ENCODE data around the gene ATP8B3. TPM values are rescaled to one million over a fixed set of nuclear protein-coding genes. Genes with fewer than 3 reads are reported as not detected.
A peak's percentile ranks its signal among the peaks of the same experiment; 100 is the strongest.

The ATP8B3 gene
- total and polyA plus RNA-seq, 2 donors (not counting 1 experiment from before 2014, with no cell fraction given): 2.3 to 3.0 TPM

- no peaks in the 10 kb centered on the region for H3K9me3 ChIP-seq (ENCODE audit: control insufficient read depth, insufficient read depth, low read depth, low read length)
- H3K4me1 ChIP-seq (ENCODE audit: control insufficient read depth, extremely low read depth, insufficient read depth, low read length): no peaks in the 10 kb centered on the region
- no peak overlapping the region for H2AFZ ChIP-seq (ENCODE audit: low read length)
- peaks cover 54% of the 10 kb centered on the region for H3K27me3 ChIP-seq (ENCODE audit: control insufficient read depth, insufficient read depth, low read length)
- H3K27ac ChIP-seq (ENCODE audit: insufficient read depth, low read length): no peak overlapping the region
- H3K4me3 ChIP-seq (replicated peaks in 1 of 4; ENCODE audit: control extremely low read depth in 1 of 4, insufficient read depth in 1 of 4, low read depth in 3 of 4, low read length in 4 of 4): no peak overlapping the region
- no peaks in the 10 kb centered on the region for H3K79me2 ChIP-seq (ENCODE audit: control insufficient read depth, insufficient read depth, low read length)
- no peaks in the 10 kb centered on the region for H4K20me1 ChIP-seq (ENCODE audit: control insufficient read depth, extremely low read depth, insufficient read depth, low read length)
- TF ChIP-seq CTCF (conservative IDR thresholded peaks at IDR 0.05 in 1 of 2, IDR thresholded peaks at IDR 0.05 in 1 of 2; ENCODE audit: low read depth in 1 of 2, low read length in 2 of 2) (no peak), EZH2 (IDR thresholded peaks at IDR 0.05; ENCODE audit: low read length, missing control alignments) (peak; percentile 30)
- H3K9ac ChIP-seq (ENCODE audit: insufficient read depth, low read length): no peak overlapping the region
- no peaks in the 10 kb centered on the region for H3K36me3 ChIP-seq (ENCODE audit: control insufficient read depth, insufficient read depth, low read length)
- no peak overlapping the region for H3K4me2 ChIP-seq (ENCODE audit: extremely low read depth, insufficient read depth, low read length)
- DNase-seq (ENCODE audit: low read depth in 2 of 2): no peak
Observed at GRCh38 chr19:1765904-1766799, 45.9 kb downstream of the ATP8B3 start.

GRCh38 chr19:1765232-1765903, 46.7 kb downstream of the ATP8B3 start:
- Histone ChIP-seq H3K27me3 (ENCODE audit: control insufficient read depth, insufficient read depth, low read length) (peaks cover 61% of the 10 kb centered on the region), H2AFZ (ENCODE audit: low read length) (no peak overlapping the region), H3K4me3 (replicated peaks in 1 of 4; ENCODE audit: control extremely low read depth in 1 of 4, insufficient read depth in 1 of 4, low read depth in 3 of 4, low read length in 4 of 4) (no peak overlapping the region), H3K4me1 (ENCODE audit: control insufficient read depth, extremely low read depth, insufficient read depth, low read length) (no peaks in the 10 kb centered on the region), H4K20me1 (ENCODE audit: control insufficient read depth, extremely low read depth, insufficient read depth, low read length) (no peaks in the 10 kb centered on the region), H3K4me2 (ENCODE audit: extremely low read depth, insufficient read depth, low read length) (no peak overlapping the region), H3K36me3 (ENCODE audit: control insufficient read depth, insufficient read depth, low read length) (no peaks in the 10 kb centered on the region), H3K27ac (ENCODE audit: insufficient read depth, low read length) (no peak overlapping the region), H3K79me2 (ENCODE audit: control insufficient read depth, insufficient read depth, low read length) (no peaks in the 10 kb centered on the region), H3K9me3 (ENCODE audit: control insufficient read depth, insufficient read depth, low read depth, low read length) (no peaks in the 10 kb centered on the region), H3K9ac (ENCODE audit: insufficient read depth, low read length) (no peak overlapping the region)
- no peak for TF ChIP-seq CTCF (conservative IDR thresholded peaks at IDR 0.05 in 1 of 2, IDR thresholded peaks at IDR 0.05 in 1 of 2; ENCODE audit: low read depth in 1 of 2, low read length in 2 of 2)
- TF ChIP-seq EZH2 (IDR thresholded peaks at IDR 0.05; ENCODE audit: low read length, missing control alignments): peak; percentile 26
- DNase-seq (ENCODE audit: low read depth in 2 of 2): no peak

- H3K9me3 ChIP-seq (ENCODE audit: control insufficient read depth, insufficient read depth, low read depth, low read length): no peaks in the 10 kb centered on the region
- no peaks in the 10 kb centered on the region for H3K4me1 ChIP-seq (ENCODE audit: control insufficient read depth, extremely low read depth, insufficient read depth, low read length)
- no peak overlapping the region for H3K4me2 ChIP-seq (ENCODE audit: extremely low read depth, insufficient read depth, low read length)
- no peaks in the 10 kb centered on the region for H4K20me1 ChIP-seq (ENCODE audit: control insufficient read depth, extremely low read depth, insufficient read depth, low read length)
- H3K79me2 ChIP-seq (ENCODE audit: control insufficient read depth, insufficient read depth, low read length): no peaks in the 10 kb centered on the region
- TF ChIP-seq CTCF (conservative IDR thresholded peaks at IDR 0.05 in 1 of 2, IDR thresholded peaks at IDR 0.05 in 1 of 2; ENCODE audit: low read depth in 1 of 2, low read length in 2 of 2) (no peak), EZH2 (IDR thresholded peaks at IDR 0.05; ENCODE audit: low read length, missing control alignments) (peak; percentile 13)
- no peak for DNase-seq (ENCODE audit: low read depth in 2 of 2)
- H3K27ac ChIP-seq (ENCODE audit: insufficient read depth, low read length): no peak overlapping the region
- peaks cover 65% of the 10 kb centered on the region for H3K27me3 ChIP-seq (ENCODE audit: control insufficient read depth, insufficient read depth, low read length)
- H2AFZ ChIP-seq (ENCODE audit: low read length): no peak overlapping the region
- no peaks in the 10 kb centered on the region for H3K36me3 ChIP-seq (ENCODE audit: control insufficient read depth, insufficient read depth, low read length)
- H3K9ac ChIP-seq (ENCODE audit: insufficient read depth, low read length): no peak overlapping the region
- no peak overlapping the region for H3K4me3 ChIP-seq (replicated peaks in 1 of 4; ENCODE audit: control extremely low read depth in 1 of 4, insufficient read depth in 1 of 4, low read depth in 3 of 4, low read length in 4 of 4)
Observed at GRCh38 chr19:1764729-1765128, 47.3 kb downstream of the ATP8B3 start.

Measured in fibroblast of lung (primary cell).